AG09309 (cell line): ENCODE results near the gene MCOLN2.

Experiments used
- DNase-seq: peaks from one replicate; pipeline ENCODE4 v3.0.0-alpha.2; 2010; ENCODE audit warnings: low read depth
- H3K4me3 ChIP-seq: 2 replicates; pipeline ENCODE4 v1.5.1; 2011; ENCODE audit warnings: mild to moderate bottlenecking, low read depth, low read length, moderate library complexity; ENCODE audit not compliant: control insufficient read depth
- TF ChIP-seq, protein P1 (sequence below): IDR thresholded peaks from 2 replicates; pipeline ENCODE4 v1.5.1; 2011; ENCODE audit warnings: mild to moderate bottlenecking, low read depth, low read length, inconsistent platforms; ENCODE audit not compliant: insufficient read depth, control insufficient read depth; ENCODE audit errors: missing control alignments

Gene MCOLN2

DNA sequence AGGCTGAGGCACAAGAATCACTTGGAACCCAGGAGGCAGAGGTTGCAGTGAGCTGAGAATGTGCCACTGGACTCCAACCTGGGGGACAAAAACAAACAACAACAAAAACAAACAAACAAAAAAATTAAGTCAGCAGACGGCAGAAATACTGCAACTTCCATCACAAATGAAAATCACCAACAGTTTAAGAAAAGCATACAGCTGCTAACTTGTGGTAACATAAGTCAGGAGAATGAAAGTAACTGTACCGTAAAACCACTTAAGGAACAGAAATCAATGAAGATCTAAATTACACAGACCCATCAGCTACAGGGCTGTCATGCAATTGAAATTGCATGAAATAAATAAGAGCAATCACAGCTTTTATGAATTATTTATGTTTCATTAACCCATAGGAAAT is 25.0 kb downstream of the MCOLN2 start:
- no peak overlapping the region for H3K4me3 ChIP-seq
- TF ChIP-seq, protein P1, sequence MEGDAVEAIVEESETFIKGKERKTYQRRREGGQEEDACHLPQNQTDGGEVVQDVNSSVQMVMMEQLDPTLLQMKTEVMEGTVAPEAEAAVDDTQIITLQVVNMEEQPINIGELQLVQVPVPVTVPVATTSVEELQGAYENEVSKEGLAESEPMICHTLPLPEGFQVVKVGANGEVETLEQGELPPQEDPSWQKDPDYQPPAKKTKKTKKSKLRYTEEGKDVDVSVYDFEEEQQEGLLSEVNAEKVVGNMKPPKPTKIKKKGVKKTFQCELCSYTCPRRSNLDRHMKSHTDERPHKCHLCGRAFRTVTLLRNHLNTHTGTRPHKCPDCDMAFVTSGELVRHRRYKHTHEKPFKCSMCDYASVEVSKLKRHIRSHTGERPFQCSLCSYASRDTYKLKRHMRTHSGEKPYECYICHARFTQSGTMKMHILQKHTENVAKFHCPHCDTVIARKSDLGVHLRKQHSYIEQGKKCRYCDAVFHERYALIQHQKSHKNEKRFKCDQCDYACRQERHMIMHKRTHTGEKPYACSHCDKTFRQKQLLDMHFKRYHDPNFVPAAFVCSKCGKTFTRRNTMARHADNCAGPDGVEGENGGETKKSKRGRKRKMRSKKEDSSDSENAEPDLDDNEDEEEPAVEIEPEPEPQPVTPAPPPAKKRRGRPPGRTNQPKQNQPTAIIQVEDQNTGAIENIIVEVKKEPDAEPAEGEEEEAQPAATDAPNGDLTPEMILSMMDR, result no peak
- DNase-seq, result no peak

DNA sequence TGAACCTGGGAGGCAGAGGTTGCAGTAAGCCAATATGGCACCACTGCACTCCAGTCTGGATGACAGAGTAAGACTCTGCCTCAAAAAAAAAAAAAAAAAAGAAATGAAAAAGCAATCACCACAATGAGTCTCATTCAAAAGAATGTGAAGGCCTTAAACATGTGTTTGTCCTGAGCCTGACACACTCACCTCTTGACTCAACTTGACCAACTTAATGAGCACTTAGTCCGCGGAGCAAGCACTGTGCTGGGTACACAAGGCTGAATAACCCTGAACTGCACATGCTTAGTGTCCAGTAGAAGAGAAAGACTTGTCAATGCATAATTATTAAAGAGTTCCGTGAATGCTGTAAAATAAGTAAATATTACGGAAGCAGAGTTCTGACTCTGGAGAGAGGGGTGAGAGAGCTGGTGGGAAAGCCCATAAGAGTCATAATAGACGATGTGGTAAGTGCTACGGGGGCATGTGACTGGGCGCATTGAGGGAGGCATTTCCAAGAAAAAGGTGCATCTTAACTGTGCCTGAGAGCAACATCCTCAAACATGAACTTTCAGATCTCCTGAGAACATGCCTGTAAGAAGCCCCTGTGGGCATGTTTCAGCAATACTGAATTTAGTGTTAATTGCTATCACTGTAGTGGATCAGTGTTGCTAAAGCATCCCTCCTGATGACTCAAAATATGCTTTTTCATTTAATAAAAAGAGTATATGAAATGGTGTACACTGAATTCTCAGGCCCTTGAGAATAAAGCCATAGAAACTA is 27.2 kb downstream of the MCOLN2 start:
- DNase-seq, result no peak
- no peak overlapping the region for H3K4me3 ChIP-seq
- TF ChIP-seq, protein P1, result no peak

DNA sequence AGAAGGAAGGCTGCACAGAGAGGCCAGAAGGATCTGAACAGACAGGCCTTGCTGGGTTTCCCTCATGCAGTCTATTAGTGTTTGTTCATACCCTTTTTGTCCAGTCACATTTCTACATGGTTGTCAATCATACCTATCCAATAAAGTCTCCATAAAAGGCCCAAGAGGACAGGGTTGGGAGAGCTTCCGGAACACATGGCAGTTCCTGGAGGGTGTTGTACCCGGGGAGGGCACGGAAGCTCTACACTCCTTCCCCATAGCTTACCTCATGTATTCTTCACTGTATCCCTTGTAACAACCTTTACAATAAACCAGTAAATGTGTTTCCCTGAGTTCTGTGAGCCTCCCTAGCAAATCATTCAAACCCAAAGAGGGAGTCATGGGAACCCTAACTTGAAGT is 28.0 kb downstream of the MCOLN2 start:
- no peak overlapping the region for H3K4me3 ChIP-seq
- no peak for DNase-seq
- TF ChIP-seq, protein P1, result no peak

DNA sequence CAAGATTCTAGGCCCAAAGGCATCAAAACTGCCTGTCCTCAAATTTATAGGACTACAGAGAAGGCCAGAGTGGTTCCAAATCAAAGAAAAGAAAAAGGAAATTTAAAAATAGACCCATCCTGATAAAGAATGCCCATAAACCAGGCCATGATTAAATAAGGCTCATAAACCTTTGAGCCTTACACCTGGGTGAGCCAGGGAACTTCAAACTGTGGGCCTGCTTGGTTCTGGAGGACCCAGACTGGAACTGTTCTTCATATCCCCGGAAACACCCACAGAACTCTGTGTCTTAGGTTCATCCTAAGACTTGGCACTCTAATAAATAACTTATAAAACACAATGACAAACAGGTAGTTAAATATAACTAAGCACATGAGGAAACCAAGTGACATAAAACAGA is 28.8 kb downstream of the MCOLN2 start:
- no peak overlapping the region for H3K4me3 ChIP-seq
- TF ChIP-seq, protein P1, result no peak
- no peak for DNase-seq

DNA sequence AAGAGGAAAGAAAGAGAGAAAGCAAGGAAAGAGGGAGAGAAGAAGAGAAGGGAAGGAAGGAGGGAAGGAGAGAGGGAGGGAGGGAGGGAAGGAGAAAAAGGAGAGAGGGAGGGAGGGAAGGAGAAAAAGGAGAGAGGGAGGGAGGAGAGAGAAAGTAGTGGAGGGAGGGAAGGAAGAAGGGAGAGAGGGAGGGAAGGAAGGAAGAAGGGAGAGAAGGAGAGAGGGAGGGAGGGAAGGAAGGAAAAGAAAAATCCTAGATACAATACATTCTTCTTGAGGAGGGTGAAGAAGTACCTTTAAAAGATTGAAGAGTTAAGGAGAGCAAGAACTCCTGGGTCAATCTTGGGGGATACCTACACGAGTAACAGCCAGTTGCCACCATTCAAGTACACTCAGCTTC is 29.2 kb downstream of the MCOLN2 start:
- no peak for DNase-seq
- H3K4me3 ChIP-seq, result no peak overlapping the region
- TF ChIP-seq, protein P1, result no peak

DNA sequence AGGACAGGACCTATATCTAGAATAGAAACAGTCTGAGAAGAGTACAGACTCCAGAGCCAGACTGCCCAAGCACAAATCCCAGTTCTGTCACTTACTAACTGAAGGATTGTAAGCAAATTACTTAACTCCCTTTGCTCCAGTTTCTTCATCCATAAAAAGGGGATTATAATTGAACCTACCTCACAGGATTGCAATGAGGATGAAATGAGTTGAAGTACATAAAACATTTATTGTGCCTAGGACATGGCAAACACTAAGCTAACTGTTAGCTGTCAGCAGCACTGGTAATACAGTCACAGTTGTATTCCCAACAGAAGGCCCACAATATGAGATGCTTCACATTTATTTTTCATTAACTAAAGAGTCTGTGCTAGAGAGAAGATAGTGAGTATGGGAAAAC is 33.9 kb downstream of the MCOLN2 start:
- DNase-seq, result no peak
- H3K4me3 ChIP-seq, result no peak overlapping the region
- TF ChIP-seq, protein P1, result no peak
